ENCODE results near the gene GLCE.

GLCE gene

GRCh38 chr15:69215314-69216035, 55.0 kb downstream of the GLCE start:
- TF ChIP-seq EGR1 (IDR thresholded peaks at IDR 0.05) (no peak), TEAD4 (IDR thresholded peaks at IDR 0.05) (no peak), MAX (IDR thresholded peaks at IDR 0.05) (no peak)

GRCh38 chr15:69217381-69217780, 56.9 kb downstream of the GLCE start:
- TF ChIP-seq TEAD4 (IDR thresholded peaks at IDR 0.05): no peak
- TF ChIP-seq TCF12 (IDR thresholded peaks at IDR 0.05; ENCODE audit: low read depth): no peak
- TF ChIP-seq EGR1 (IDR thresholded peaks at IDR 0.05): no peak
- no peak for TF ChIP-seq YY1 (IDR thresholded peaks at IDR 0.05; ENCODE audit: low read depth)
- no peak for TF ChIP-seq TAF1 (IDR thresholded peaks at IDR 0.05; ENCODE audit: low read depth)
- TF ChIP-seq, protein P1, sequence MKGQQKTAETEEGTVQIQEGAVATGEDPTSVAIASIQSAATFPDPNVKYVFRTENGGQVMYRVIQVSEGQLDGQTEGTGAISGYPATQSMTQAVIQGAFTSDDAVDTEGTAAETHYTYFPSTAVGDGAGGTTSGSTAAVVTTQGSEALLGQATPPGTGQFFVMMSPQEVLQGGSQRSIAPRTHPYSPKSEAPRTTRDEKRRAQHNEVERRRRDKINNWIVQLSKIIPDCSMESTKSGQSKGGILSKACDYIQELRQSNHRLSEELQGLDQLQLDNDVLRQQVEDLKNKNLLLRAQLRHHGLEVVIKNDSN (IDR thresholded peaks at IDR 0.05): no peak
- no peak for TF ChIP-seq CEBPB (IDR thresholded peaks at IDR 0.05)
- no peak for TF ChIP-seq CREB1 (IDR thresholded peaks at IDR 0.05; ENCODE audit: low read depth)
- no peak for TF ChIP-seq NFIC (IDR thresholded peaks at IDR 0.05)
- TF ChIP-seq RAD21 (IDR thresholded peaks at IDR 0.05; ENCODE audit: low read depth): no peak
- no peak for TF ChIP-seq ZBTB7A (IDR thresholded peaks at IDR 0.05; ENCODE audit: low read depth)
- no peak for TF ChIP-seq MAX (IDR thresholded peaks at IDR 0.05)
- no peak for TF ChIP-seq FOXM1 (IDR thresholded peaks at IDR 0.05; ENCODE audit: borderline replicate concordance, low read depth)
- TF ChIP-seq EP300 (IDR thresholded peaks at IDR 0.05; ENCODE audit: borderline replicate concordance): no peak
- TF ChIP-seq, protein P2, sequence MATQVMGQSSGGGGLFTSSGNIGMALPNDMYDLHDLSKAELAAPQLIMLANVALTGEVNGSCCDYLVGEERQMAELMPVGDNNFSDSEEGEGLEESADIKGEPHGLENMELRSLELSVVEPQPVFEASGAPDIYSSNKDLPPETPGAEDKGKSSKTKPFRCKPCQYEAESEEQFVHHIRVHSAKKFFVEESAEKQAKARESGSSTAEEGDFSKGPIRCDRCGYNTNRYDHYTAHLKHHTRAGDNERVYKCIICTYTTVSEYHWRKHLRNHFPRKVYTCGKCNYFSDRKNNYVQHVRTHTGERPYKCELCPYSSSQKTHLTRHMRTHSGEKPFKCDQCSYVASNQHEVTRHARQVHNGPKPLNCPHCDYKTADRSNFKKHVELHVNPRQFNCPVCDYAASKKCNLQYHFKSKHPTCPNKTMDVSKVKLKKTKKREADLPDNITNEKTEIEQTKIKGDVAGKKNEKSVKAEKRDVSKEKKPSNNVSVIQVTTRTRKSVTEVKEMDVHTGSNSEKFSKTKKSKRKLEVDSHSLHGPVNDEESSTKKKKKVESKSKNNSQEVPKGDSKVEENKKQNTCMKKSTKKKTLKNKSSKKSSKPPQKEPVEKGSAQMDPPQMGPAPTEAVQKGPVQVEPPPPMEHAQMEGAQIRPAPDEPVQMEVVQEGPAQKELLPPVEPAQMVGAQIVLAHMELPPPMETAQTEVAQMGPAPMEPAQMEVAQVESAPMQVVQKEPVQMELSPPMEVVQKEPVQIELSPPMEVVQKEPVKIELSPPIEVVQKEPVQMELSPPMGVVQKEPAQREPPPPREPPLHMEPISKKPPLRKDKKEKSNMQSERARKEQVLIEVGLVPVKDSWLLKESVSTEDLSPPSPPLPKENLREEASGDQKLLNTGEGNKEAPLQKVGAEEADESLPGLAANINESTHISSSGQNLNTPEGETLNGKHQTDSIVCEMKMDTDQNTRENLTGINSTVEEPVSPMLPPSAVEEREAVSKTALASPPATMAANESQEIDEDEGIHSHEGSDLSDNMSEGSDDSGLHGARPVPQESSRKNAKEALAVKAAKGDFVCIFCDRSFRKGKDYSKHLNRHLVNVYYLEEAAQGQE (IDR thresholded peaks at IDR 0.05; ENCODE audit: low read depth): no peak

DNA sequence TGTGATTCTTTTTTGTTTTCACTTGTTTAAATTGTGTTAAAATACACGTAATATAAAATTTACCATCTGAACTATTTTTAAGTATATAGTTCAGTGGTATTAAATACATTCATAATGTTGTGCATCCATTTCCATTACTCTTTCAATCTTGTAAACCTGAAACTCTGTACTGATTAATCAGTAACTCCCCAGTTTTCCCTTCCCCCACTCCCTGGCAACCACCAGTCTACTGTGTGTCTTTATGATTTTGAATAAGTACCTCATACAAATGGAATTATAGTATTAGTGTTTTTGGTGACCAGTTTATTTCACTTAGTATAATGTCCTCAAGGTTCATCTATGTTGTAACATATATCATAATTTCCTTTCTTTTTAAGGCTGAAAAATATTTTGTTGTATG, 59.3 kb downstream of the GLCE start:
- TF ChIP-seq NFIC (IDR thresholded peaks at IDR 0.05) (no peak), TEAD4 (IDR thresholded peaks at IDR 0.05) (no peak), MAX (IDR thresholded peaks at IDR 0.05) (no peak)

DNA sequence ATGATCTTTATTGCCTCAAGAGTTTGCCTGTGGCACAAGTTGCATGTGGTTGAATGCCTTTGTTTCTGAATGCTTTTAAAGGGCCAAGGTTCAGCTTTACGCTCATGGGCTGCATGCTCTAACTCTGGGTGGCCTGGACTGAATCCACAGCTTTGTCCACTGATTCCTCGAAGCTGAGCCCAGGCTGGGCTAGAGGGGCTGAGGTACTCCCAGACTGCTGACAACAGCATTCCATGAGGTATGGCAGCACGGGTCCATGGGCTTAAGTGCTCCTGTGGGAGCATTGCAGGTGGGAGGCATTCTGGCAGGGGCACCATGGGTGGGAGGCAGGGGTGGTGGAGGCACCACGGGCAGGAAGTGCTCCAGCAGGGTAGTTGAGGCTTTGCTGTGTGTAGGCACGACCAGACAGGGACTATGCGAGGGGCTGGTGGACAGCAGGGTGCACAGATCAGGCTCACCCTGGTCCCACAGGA, 61.6 kb downstream of the GLCE start:
- TF ChIP-seq TAF1 (IDR thresholded peaks at IDR 0.05; ENCODE audit: low read depth) (no peak), CREB1 (IDR thresholded peaks at IDR 0.05; ENCODE audit: low read depth) (no peak), CEBPB (IDR thresholded peaks at IDR 0.05) (no peak), FOXM1 (IDR thresholded peaks at IDR 0.05; ENCODE audit: borderline replicate concordance, low read depth) (no peak), ZBTB7A (IDR thresholded peaks at IDR 0.05; ENCODE audit: low read depth) (no peak), MAX (IDR thresholded peaks at IDR 0.05) (no peak), TCF12 (IDR thresholded peaks at IDR 0.05; ENCODE audit: low read depth) (no peak), YY1 (IDR thresholded peaks at IDR 0.05; ENCODE audit: low read depth) (no peak), EGR1 (IDR thresholded peaks at IDR 0.05) (no peak), EP300 (IDR thresholded peaks at IDR 0.05; ENCODE audit: borderline replicate concordance) (no peak), TEAD4 (IDR thresholded peaks at IDR 0.05) (no peak), RAD21 (IDR thresholded peaks at IDR 0.05; ENCODE audit: low read depth) (no peak), NFIC (IDR thresholded peaks at IDR 0.05) (no peak)
- TF ChIP-seq, protein P2 (IDR thresholded peaks at IDR 0.05; ENCODE audit: low read depth): no peak
- TF ChIP-seq, protein P1 (IDR thresholded peaks at IDR 0.05): no peak

- TF ChIP-seq MAX (IDR thresholded peaks at IDR 0.05) (no peak), TEAD4 (IDR thresholded peaks at IDR 0.05) (no peak), TAF1 (IDR thresholded peaks at IDR 0.05; ENCODE audit: low read depth) (no peak), CEBPB (IDR thresholded peaks at IDR 0.05) (no peak), YY1 (IDR thresholded peaks at IDR 0.05; ENCODE audit: low read depth) (no peak), TCF12 (IDR thresholded peaks at IDR 0.05; ENCODE audit: low read depth) (no peak), CREB1 (IDR thresholded peaks at IDR 0.05; ENCODE audit: low read depth) (no peak), RAD21 (IDR thresholded peaks at IDR 0.05; ENCODE audit: low read depth) (no peak), NFIC (IDR thresholded peaks at IDR 0.05) (no peak), EP300 (IDR thresholded peaks at IDR 0.05; ENCODE audit: borderline replicate concordance) (no peak), ZBTB7A (IDR thresholded peaks at IDR 0.05; ENCODE audit: low read depth) (no peak), EGR1 (IDR thresholded peaks at IDR 0.05) (no peak), FOXM1 (IDR thresholded peaks at IDR 0.05; ENCODE audit: borderline replicate concordance, low read depth) (no peak)
- TF ChIP-seq, protein P2 (IDR thresholded peaks at IDR 0.05; ENCODE audit: low read depth): no peak
- TF ChIP-seq, protein P1 (IDR thresholded peaks at IDR 0.05): no peak
Observed at GRCh38 chr15:69223083-69223813, 62.8 kb downstream of the GLCE start.
